ENCODE measurements around the gene CARNS1.

- TF ChIP-seq CTCF (optimal IDR thresholded peaks at IDR 0.05 in 1 of 3, IDR thresholded peaks at IDR 0.05 in 1 of 3, conservative IDR thresholded peaks at IDR 0.05 in 1 of 3; ENCODE audit: extremely low read depth in 1 of 3, insufficient read depth in 2 of 3, low read length in 3 of 3) (no peak), EZH2 (IDR thresholded peaks at IDR 0.05; ENCODE audit: low read length) (no peak)
Measured at GRCh38 chr11:67376063-67376820, 39.2 kb upstream of the CARNS1 start.

Data from keratinocyte (primary cell).